Ascending aorta (tissue), 2 donors: ENCODE results near the gene AGAP9. TPM values are rescaled to one million over a fixed set of nuclear protein-coding genes. Genes with fewer than 3 reads are reported as not detected.
"Not testable (repeated sequence)": the region's sequence is repeated elsewhere in the genome, so short reads cannot be mapped to it uniquely, and the experiment has no call there.

Experiments
- DNase-seq, 2 donors: peaks; one replicate each; pipeline ENCODE4 v3.0.0-alpha.2; 2019; ENCODE audit warnings: low spot score in 2 of 2
- H3K27ac ChIP-seq, 2 donors: fragments of 200-600 bp; sonication (generic); one replicate each; pipeline ENCODE4 v1.5.1; 2016 to 2017; ENCODE audit warnings: mild to moderate bottlenecking in 1 of 2
- H3K27me3 ChIP-seq: fragments of 200-600 bp; sonication (generic); one replicate; pipeline ENCODE4 v1.5.1; 2017
- H3K36me3 ChIP-seq, 2 donors: fragments of 200-600 bp; sonication (generic); one replicate each; pipeline ENCODE4 v1.5.1; 2016
- H3K4me1 ChIP-seq, 2 donors: fragments of 200-600 bp; sonication (generic); one replicate each; pipeline ENCODE4 v1.5.1; 2016 to 2017; ENCODE audit warnings: mild to moderate bottlenecking in 1 of 2
- H3K4me3 ChIP-seq, 2 donors: fragments of 200-600 bp; sonication (generic); one replicate each; pipeline ENCODE4 v1.5.1; 2016 to 2017; ENCODE audit warnings: mild to moderate bottlenecking in 1 of 2
- H3K9me3 ChIP-seq, 2 donors: fragments of 200-600 bp; sonication (generic); one replicate each; pipeline ENCODE4 v1.5.1; 2016
- CTCF ChIP-seq, 3 experiments: fragments of 200-600 bp in 2 of 3; fragments of 450-650 bp in 1 of 3; sonication (generic) in 2 of 3; IDR thresholded peaks; one replicate each; pipeline ENCODE4 v1.5.1; 2016 to 2019; ENCODE audit warnings: antibody characterized with exemption in 3 of 3, mild to moderate bottlenecking in 1 of 3, moderate library complexity in 1 of 3
- intact Hi-C: fragments of 100-400 bp; cut with DNase I; formaldehyde crosslinking; loops from one replicate; pipeline ENCODE4 v1.15.1; 2023
- total RNA-seq: library from RNA; depleted of rRNA; stranded (reverse); fragments of >200 nt; gene quantifications from one replicate; pipeline ENCODE4 v1.1.0, GENCODE V29; 2016

The AGAP9 gene
- total RNA-seq, 1 donor from 2014 or later: 8.7 TPM

GRCh38 chr10:47456079-47456785 is 67.2 kb downstream of the AGAP9 start:
- Histone ChIP-seq H3K4me1 (no peaks in the 10 kb centered on the region), H3K36me3 (no peaks in the 10 kb centered on the region), H3K9me3 (no peaks in the 10 kb centered on the region), H3K27me3 (no peaks in the 10 kb centered on the region), H3K27ac (no peak overlapping the region), H3K4me3 (no peak overlapping the region)
- DNase-seq: no peak
- no peak for TF ChIP-seq CTCF (IDR thresholded peaks at IDR 0.05)
- intact Hi-C loops: no loop called here

DNA sequence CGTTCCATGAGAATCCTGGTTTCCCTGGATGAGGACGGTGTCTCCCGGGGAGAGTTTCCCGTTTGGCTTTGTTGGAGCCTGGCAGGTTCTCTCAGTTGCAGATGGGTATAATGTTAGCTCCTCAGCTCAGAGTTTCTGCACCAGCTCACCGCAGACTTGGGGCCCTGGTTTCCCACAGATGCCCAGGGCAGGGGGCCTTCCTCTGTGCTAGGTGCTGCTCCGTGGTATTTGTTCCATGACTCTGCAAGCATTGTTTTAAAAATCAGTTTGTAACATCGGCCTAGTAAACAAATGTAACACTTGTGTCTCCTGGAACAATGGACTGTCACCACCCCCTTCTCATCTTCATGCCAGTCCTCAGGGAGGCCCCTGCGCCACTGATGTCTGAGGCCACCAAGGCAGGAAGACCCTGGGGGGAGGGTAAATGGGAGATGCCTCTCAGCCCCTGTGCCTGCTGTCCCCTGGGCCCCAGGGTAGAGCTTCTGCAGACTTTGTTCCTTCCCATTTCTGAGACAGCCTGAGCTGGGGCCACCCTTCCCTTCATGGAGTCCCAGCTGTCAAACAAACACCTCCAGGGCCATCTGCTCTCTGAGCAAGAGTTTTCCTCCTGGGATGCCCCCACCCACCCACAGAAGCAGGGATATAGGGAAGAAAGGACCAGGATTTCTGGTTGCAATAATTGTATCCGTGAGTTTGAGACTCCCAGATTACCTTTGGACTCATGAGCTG is 67.9 kb downstream of the AGAP9 start:
- H3K9me3 ChIP-seq, H3K4me3 ChIP-seq, H3K4me1 ChIP-seq, H3K27ac ChIP-seq, intact Hi-C loops, H3K27me3 ChIP-seq, H3K36me3 ChIP-seq, DNase-seq: not testable (repeated sequence)

GRCh38 chr10:47454780-47455058 is 68.7 kb downstream of the AGAP9 start:
- intact Hi-C loops: no loop called here

GRCh38 chr10:47454008-47454779 is 69.2 kb downstream of the AGAP9 start:
- Histone ChIP-seq H3K4me1 (no peaks in the 10 kb centered on the region), H3K4me3 (no peak overlapping the region), H3K36me3 (no peaks in the 10 kb centered on the region), H3K27me3 (no peaks in the 10 kb centered on the region), H3K9me3 (no peaks in the 10 kb centered on the region), H3K27ac (no peak overlapping the region)
- TF ChIP-seq CTCF (IDR thresholded peaks at IDR 0.05): no peak
- intact Hi-C loops: no loop called here
- DNase-seq: no peak

More at GRCh38 chr10:47454780-47455058, 68.7 kb downstream of the AGAP9 start:
- no peak for TF ChIP-seq CTCF (IDR thresholded peaks at IDR 0.05)
- no peaks in the 10 kb centered on the region for H3K27me3 ChIP-seq
- no peak overlapping the region for H3K27ac ChIP-seq
- DNase-seq: no peak
- no peaks in the 10 kb centered on the region for H3K9me3 ChIP-seq
- H3K4me3 ChIP-seq: no peak overlapping the region
- no peaks in the 10 kb centered on the region for H3K4me1 ChIP-seq
- no peaks in the 10 kb centered on the region for H3K36me3 ChIP-seq

- H3K36me3 ChIP-seq: no peaks in the 10 kb centered on the region
- H3K27ac ChIP-seq: no peak overlapping the region
- no peak for TF ChIP-seq CTCF (IDR thresholded peaks at IDR 0.05)
- H3K27me3 ChIP-seq: no peaks in the 10 kb centered on the region
- no peaks in the 10 kb centered on the region for H3K4me1 ChIP-seq
- no peak for DNase-seq
- no peak overlapping the region for H3K4me3 ChIP-seq
- H3K9me3 ChIP-seq: no peaks in the 10 kb centered on the region
- intact Hi-C loops: no loop called here
Observed at GRCh38 chr10:47453141-47454007, 70.1 kb downstream of the AGAP9 start.
